HG02970 (cell line): ENCODE data around the gene MEF2D.

Experiments
- ATAC-seq: cut with Tn5 transposase; IDR thresholded peaks from one replicate; pipeline ENCODE4 v1.9.1; 2021; ENCODE audit warnings: mild to moderate bottlenecking, moderate library complexity, moderate number of reproducible peaks; ENCODE audit not compliant: unreplicated experiment, low FRiP score

MEF2D gene

GRCh38 chr1:156500543-156500792 lies at the start of gene MEF2D:
MEF2D (minus strand) TSS chr1:156500775; CDS start chr1:156483292, 17,483 bp downstream.
- ATAC-seq: no peak

DNA sequence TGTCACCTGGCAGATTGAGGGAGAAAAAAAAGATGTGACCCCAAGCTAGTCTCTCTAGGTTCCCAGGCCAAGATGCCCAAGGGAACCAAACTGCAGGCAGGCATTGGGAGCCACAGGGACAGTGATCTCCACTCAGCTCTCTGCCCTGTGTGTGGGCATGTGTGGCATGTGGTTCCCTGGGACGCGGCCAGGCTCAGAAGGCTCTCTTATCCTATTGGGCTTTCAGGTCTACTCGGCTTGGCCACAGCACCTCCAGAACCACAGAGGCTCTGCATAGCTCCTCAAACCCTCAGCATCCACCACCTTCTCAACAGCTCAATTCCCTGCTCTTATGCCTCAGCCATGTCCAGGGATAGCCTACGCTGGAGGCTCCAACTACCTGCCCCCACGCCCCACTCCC lies 49.8 kb upstream of the MEF2D start:
- no peak for ATAC-seq

GRCh38 chr1:156549831-156550230 lies 49.3 kb upstream of the MEF2D start:
- no peak for ATAC-seq

DNA sequence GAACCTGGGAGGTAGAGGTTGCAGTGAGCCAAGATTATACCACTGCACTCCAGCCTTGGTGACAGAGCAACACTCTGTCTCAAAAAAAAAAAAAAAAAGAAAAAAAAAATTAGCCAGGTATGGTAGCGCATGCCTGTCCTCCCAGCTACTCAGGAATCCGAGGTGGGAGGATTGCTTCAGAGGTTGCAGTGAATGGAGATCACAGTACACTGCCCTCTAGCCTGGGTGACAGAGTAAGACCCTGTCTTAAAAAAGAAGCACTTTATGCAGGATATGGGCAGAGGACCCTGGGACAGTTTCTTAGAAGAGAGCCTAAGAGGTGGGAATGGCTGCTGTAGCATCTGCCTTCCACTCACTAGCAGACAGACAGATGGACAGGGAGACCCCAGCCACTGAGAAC lies 48.8 kb upstream of the MEF2D start:
- ATAC-seq: no peak

DNA sequence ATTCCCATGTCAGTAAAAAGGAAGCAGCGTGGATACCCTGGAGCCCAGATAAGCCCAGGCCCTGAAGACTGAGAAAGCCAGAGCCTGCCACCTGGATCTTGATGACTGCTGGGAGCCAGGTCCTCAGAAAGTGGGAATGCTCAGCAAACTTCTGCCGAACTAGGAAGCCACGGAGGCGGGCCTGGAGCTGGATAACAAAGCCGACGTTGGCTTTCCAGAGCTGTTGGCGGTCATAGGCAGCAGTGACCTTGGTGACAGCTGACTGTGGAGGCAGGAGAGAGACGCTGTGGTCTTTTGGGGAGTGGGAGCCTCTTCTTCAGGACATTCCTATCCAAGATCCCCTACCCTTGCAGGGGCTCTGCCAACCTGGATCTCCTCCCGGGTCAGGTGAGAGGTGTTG lies 47.4 kb upstream of the MEF2D start:
- ATAC-seq: no peak

DNA sequence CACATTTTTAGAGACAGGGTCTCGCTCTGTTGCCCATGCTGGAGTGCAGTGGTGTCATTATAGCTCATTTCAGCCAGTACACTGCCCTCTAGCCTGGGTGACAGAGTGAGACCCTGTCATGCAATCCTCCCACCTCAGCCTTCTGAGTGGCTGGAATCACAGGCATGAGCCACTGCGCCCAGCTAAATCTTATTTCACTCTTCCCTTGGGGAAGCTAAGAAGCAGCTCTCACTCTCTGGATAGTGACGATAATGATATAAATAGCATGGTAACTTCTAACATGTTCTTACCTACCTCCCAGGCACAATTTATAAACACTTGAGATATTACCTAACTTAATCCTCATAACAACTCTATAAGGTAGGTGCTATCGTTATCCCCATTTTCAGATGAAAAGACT lies 46.9 kb upstream of the MEF2D start:
- no peak for ATAC-seq

GRCh38 chr1:156546267-156546666 lies 45.7 kb upstream of the MEF2D start:
- ATAC-seq: no peak

DNA sequence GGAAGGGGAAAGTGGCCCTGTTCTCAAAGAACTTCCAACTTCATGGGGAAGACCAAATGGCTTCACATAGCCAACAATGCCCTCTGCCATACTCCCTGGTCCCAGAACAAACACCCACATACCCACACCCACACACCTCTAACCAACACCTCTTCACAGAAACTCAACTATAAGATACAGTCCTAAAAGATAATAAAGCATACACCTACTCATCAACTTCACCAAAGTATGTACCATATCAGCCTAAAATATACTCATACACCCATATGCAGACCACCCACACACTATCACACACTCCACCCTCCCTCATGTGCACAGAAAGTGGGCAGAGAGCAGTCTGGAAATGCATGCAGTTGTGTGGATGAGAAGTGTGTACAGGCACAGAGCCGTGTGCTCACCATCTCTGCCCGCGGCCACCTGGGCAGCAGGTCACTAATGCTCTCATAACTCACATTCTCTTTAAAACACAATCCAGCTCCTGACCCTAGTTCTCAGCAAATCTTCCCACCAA lies 44.1 kb upstream of the MEF2D start:
- no peak for ATAC-seq

DNA sequence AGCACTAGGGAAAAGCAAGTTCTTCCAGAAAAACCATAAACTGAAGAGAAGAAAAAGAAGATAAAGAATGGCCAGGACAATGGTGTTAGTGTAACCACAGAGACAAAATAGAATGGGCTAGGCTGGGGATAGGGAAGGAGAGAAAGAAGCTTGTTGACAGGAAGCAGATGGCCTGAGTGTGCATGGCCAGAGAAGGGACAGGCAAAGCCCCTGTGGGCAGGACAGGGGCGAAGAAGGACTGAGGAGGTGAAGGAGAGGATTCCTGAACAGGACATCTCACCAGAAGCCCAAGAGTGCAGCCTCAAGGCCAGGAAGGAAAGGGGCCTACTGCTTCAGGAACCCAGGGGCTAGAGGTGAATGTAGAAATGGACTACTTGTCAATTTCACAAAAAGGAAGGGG lies 42.5 kb upstream of the MEF2D start:
- ATAC-seq: no peak

- ATAC-seq: no peak
Observed at GRCh38 chr1:156540955-156541354, 40.4 kb upstream of the MEF2D start.

DNA sequence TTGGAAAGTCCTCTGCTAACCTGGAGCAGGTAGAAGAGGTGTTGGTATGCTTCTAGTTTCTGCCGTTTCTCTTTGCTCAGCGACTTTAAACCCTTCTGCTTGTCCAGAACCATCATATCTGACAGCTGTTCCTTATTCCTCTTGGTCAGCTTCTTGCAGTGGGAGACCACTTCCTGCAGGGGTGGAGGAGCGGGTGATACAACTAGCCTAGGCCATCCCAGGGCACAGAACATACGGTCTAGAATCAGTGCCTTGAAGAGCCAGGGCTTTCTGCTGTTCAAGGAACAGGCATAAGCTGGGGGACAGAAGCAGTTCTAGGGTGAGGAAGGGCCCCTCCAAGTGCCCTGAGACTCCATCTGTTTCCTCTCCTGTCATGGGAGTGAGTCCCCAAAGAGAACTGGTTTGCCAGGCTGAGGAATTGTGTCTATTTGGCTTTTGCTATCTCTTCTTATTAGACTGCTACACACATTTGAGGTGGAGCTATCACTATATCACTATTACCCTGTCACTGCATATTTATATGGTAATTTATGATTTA lies 39.3 kb upstream of the MEF2D start:
- ATAC-seq: no peak

- ATAC-seq: no peak
Observed at GRCh38 chr1:156538711-156539440, 38.3 kb upstream of the MEF2D start.

DNA sequence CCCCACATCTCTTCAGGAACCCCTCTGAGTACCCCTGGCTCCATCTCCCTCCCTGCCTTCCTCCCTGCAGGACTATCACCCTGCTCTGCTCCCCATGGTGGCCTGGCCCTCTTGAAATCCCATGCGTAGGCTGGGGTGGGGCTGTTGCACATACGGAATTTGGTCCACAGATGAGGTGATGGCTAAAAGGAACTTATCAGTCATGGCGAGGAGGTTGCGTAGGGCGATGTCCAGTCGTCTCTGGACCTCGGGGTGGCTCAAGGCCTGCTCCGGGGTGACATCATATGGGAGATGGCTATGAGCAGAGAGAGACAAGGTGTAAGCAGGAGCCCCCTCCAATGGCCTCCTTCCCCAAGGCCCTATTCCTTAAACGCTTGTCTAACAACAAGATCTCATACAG lies 36.5 kb upstream of the MEF2D start:
- no peak for ATAC-seq

DNA sequence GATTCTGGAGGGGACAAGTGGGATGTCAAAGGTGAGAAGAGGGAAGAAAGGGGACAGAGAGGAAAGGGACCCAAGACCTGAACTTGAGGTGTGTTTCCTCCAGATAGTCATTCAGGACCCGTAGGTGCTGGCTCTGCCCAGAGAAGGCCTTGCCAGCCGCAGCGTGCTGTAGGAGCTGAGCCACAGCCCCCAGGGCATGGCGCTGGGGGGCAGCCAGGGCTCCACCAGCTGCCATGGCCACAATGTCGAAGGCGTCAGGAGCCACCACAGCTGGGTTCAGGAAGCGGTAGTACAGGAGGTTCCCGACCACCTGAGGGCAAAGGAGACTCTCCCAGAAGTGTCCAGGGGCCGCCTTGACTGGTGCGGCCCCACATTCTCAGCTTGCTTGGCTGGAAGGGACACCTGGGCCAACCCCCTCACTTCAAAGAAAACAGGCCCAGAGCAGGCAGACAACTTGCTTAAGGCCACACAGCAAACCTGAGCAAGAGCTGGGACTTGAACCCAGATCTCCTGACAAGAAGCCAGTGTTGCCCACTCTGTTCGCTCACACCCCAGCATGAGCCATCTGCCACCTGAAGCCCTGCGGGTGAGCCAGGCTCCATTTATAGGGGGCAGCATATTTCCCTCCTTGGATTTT lies 34.0 kb upstream of the MEF2D start:
- no peak for ATAC-seq

DNA sequence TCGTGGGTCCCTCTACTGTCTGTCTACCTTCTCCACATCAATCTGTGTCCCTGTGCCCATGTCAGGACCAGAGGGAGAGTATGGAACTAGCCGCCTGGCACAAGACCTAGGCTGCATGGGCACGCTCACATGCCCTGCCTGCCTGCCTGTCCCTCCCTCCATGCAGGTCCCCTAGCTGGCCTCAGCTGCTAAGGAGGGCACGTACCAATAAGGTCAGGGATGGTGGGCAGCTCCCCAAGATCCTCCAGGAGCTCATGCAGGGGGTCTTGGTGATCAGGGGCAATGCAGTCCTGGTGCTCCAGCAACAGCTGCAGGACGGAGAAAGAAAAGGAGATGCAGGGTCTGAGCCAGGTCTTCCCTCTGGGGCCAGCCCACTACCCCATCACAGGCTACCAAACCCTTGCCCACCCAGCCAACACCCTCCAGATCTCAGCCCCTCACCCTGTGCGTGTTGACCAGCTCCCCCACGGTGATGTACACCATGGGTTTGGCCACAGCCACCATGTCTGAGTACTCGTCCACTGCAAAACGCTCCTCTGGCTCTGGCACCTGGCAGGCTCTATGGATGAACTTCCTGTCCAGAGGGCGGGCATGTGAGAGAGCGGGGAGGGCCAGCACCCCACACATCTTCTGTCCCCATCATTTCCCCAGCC lies 33.1 kb upstream of the MEF2D start:
- ATAC-seq: no peak

DNA sequence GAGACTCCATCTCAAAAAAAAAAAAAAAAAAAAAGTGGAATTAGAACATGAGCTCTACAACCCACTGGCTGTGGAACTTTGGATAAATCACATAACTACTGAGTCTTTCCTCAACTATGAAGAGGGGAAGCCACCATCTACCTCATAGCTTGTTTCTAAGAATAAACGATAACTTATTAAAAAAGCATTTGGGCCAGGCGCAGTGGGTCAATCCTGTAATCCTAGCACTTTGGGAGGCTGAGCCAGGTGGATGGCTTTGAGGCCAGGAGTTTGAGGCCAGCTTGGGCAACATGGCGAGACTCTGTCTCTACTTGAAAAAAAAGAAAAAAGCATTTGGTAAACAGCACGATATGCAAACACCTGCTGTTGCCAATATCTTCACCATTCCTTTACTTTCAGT lies 31.8 kb upstream of the MEF2D start:
- ATAC-seq: no peak

DNA sequence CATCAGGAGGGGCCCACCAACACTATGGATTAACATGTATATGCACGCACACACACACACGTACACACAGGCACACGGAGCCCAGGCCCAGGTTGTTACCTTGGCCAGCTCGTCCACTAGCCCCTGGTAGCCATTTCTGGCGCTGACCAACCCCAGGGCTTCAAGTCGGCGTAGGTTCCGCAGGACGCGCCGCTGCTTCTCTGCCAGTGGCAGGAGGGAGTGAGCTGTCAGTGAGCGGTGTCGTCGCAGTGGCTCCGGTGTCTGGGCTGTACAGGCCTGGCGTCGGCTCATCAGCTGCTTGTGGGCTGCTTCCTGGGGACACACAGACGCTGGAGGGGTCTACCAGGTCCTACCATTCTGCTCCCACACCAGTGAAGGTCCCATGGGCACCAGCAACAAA lies 29.4 kb upstream of the MEF2D start:
- no peak for ATAC-seq

- ATAC-seq: no peak
Observed at GRCh38 chr1:156528875-156529425, 28.4 kb upstream of the MEF2D start.

GRCh38 chr1:156528231-156528630 lies 27.7 kb upstream of the MEF2D start:
- ATAC-seq: no peak

GRCh38 chr1:156527584-156527983 lies 27.0 kb upstream of the MEF2D start:
- ATAC-seq: no peak

DNA sequence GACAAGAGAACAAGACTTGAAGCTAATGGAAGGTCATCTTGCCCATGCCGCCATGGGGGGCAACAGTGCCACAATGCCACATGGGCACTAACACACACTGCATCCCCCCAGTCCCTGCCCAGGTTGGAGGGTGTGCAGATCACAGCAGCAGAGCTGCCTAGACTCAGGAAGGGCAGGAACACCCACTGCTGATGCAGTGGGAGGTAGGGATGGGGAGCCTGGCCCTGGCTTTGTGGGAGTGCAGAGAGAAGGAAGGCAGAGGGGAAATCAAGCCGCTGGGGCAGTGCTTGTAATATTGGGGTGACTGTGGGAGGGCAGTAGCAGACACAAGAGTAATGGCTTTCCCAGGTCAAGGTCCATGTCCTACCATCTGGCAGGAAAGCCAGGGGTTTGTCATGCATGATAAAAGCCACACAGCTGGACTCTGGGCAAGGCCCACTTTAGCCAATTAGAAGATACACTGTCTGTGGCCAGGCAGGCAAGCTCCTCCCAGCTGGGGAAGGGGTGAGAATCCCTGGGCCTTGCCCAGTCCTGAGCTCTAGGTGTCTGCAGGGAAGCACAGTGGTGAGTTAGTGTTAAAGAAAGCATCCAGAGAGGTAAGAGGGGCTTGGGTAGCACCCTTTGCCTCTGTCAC lies 25.4 kb upstream of the MEF2D start:
- ATAC-seq: no peak
